Smooth muscle cell (in vitro differentiated cells): ENCODE data around the gene DPH3. TPM values are rescaled to one million over a fixed set of nuclear protein-coding genes. Genes with fewer than 3 reads are reported as not detected.

Source experiments
- DNase-seq: peaks from one replicate; lab custom pipeline; 2025; ENCODE audit not compliant: unreplicated experiment; lab: John Stamatoyannopoulos, UW
- H2AFZ ChIP-seq: fragments of 200-600 bp; sonication (generic); 2 replicates; pipeline ENCODE4 v1.6.0; 2016; ENCODE audit warnings: antibody characterized with exemption, low read depth, mild to moderate bottlenecking
- H3F3A ChIP-seq: fragments of 200-600 bp; sonication (generic); 2 replicates; pipeline ENCODE4 v1.6.0; 2017; ENCODE audit warnings: antibody characterized with exemption, low read depth
- H3K27ac ChIP-seq: fragments of 200-600 bp; sonication (generic); 2 replicates; pipeline ENCODE4 v1.5.1; 2016; ENCODE audit warnings: low read depth, mild to moderate bottlenecking
- H3K27me3 ChIP-seq: fragments of 200-600 bp; sonication (generic); 2 replicates; pipeline ENCODE4 v1.6.1; 2016; ENCODE audit warnings: low read depth, mild to moderate bottlenecking
- H3K36me3 ChIP-seq: fragments of 200-600 bp; sonication (generic); 2 replicates; pipeline ENCODE4 v1.5.1; 2016; ENCODE audit warnings: low read depth
- H3K4me1 ChIP-seq: fragments of 200-600 bp; sonication (generic); 2 replicates; pipeline ENCODE4 v1.5.1; 2016; ENCODE audit warnings: low read depth
- H3K4me2 ChIP-seq: fragments of 200-600 bp; sonication (generic); 2 replicates; pipeline ENCODE4 v1.6.0; 2016; ENCODE audit warnings: mild to moderate bottlenecking
- H3K4me3 ChIP-seq: fragments of 200-600 bp; sonication (generic); 2 replicates; pipeline ENCODE4 v1.5.1; 2016; ENCODE audit warnings: mild to moderate bottlenecking
- H3K79me2 ChIP-seq: fragments of 200-600 bp; sonication (generic); 2 replicates; pipeline ENCODE4 v1.6.0; 2016; ENCODE audit warnings: low read depth, mild to moderate bottlenecking
- H3K9ac ChIP-seq: fragments of 200-600 bp; sonication (generic); 2 replicates; pipeline ENCODE4 v1.6.0; 2016; ENCODE audit warnings: low read depth
- H3K9me3 ChIP-seq: fragments of 200-600 bp; sonication (generic); replicated peaks from 2 replicates; pipeline ENCODE4 v1.5.1; 2016; ENCODE audit warnings: low read depth
- H4K20me1 ChIP-seq: fragments of 200-600 bp; sonication (generic); 2 replicates; pipeline ENCODE4 v1.6.0; 2016; ENCODE audit warnings: low read depth
- WGBS: methylation state at CpG from one replicate; pipeline ENCODE4 v1.1.7; 2016; ENCODE audit warnings: low lambda C conversion rate; 5-methylcytosine and 5-hydroxymethylcytosine counted together
- polyA plus RNA-seq: library from polyadenylated mRNA; unstranded; fragments of >200 nt; fragmentation: Nextera tagmentation; extraction: Ambion mirVana; gene quantifications from 2 replicates; pipeline ENCODE4 v1.2.1, GENCODE V29; 2016
- total RNA-seq: library from RNA; depleted of rRNA; stranded (reverse); fragments of >200 nt; gene quantifications from 2 replicates; pipeline ENCODE4 v1.2.3, GENCODE V29; 2014
- TF ChIP-seq, protein P1 (sequence below): fragments of 200-600 bp; sonication (generic); IDR thresholded peaks from 2 replicates; pipeline ENCODE4 v1.5.1; 2017; ENCODE audit warnings: borderline replicate concordance, mild to moderate bottlenecking, antibody characterized with exemption; ENCODE audit not compliant: insufficient read depth, poor library complexity, severe bottlenecking

DPH3 gene
- total and polyA plus RNA-seq, 2 experiments from 2014 or later: 44.7 to 69.5 TPM

GRCh38 chr3:16231983-16232382 lies 32.8 kb downstream of the DPH3 start:
- Histone ChIP-seq H2AFZ (no peak overlapping the region), H3F3A (no peaks in the 10 kb centered on the region), H3K79me2 (no peaks in the 10 kb centered on the region), H3K9ac (no peak overlapping the region), H3K4me1 (no peaks in the 10 kb centered on the region), H3K9me3 (no peaks in the 10 kb centered on the region), H3K4me2 (no peak overlapping the region), H3K36me3 (no peaks in the 10 kb centered on the region), H3K4me3 (no peak overlapping the region), H4K20me1 (no peaks in the 10 kb centered on the region), H3K27me3 (no peaks in the 10 kb centered on the region), H3K27ac (no peak overlapping the region)
- WGBS: 95% methylated on average over 2 of the region's 2 CpGs
- TF ChIP-seq, protein P1, sequence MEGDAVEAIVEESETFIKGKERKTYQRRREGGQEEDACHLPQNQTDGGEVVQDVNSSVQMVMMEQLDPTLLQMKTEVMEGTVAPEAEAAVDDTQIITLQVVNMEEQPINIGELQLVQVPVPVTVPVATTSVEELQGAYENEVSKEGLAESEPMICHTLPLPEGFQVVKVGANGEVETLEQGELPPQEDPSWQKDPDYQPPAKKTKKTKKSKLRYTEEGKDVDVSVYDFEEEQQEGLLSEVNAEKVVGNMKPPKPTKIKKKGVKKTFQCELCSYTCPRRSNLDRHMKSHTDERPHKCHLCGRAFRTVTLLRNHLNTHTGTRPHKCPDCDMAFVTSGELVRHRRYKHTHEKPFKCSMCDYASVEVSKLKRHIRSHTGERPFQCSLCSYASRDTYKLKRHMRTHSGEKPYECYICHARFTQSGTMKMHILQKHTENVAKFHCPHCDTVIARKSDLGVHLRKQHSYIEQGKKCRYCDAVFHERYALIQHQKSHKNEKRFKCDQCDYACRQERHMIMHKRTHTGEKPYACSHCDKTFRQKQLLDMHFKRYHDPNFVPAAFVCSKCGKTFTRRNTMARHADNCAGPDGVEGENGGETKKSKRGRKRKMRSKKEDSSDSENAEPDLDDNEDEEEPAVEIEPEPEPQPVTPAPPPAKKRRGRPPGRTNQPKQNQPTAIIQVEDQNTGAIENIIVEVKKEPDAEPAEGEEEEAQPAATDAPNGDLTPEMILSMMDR: no peak
- no peak for DNase-seq

- Histone ChIP-seq H3K9ac (no peak overlapping the region), H3K4me2 (no peak overlapping the region), H3K4me1 (no peaks in the 10 kb centered on the region), H3K79me2 (no peaks in the 10 kb centered on the region), H2AFZ (no peak overlapping the region), H4K20me1 (no peaks in the 10 kb centered on the region), H3F3A (no peaks in the 10 kb centered on the region), H3K4me3 (no peak overlapping the region), H3K9me3 (no peaks in the 10 kb centered on the region), H3K27me3 (no peaks in the 10 kb centered on the region), H3K27ac (no peak overlapping the region), H3K36me3 (no peaks in the 10 kb centered on the region)
- TF ChIP-seq, protein P1: no peak
- no peak for DNase-seq
Observed at GRCh38 chr3:16229681-16230080, 35.1 kb downstream of the DPH3 start.

DNA sequence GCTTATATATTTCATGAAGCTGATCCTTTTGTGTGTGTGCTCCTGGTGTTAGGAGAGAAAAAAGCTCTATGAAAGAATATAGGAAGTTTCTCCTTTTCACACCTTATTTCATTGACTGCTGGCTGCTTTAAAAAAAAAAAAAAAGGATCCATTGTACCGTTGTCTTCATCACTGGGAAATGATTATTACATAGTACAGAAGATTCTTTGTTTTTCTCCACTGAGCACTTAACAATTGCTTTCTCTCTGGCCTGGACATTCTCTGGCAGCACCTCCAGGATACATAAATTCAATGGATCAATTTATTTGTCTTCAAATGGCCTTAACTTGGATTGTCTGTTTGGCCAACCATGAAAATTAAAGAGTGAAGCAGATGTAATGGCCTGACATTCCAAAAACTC lies 37.2 kb downstream of the DPH3 start:
- no peaks in the 10 kb centered on the region for H3K9me3 ChIP-seq
- no peaks in the 10 kb centered on the region for H3F3A ChIP-seq
- H2AFZ ChIP-seq: no peak overlapping the region
- no peaks in the 10 kb centered on the region for H3K27me3 ChIP-seq
- no peaks in the 10 kb centered on the region for H4K20me1 ChIP-seq
- no peak overlapping the region for H3K4me2 ChIP-seq
- no peak overlapping the region for H3K27ac ChIP-seq
- no peaks in the 10 kb centered on the region for H3K79me2 ChIP-seq
- WGBS: 72% methylated on average over 1 of the region's 1 CpG
- no peaks in the 10 kb centered on the region for H3K36me3 ChIP-seq
- H3K9ac ChIP-seq: no peak overlapping the region
- TF ChIP-seq, protein P1: no peak
- no peak overlapping the region for H3K4me3 ChIP-seq
- no peak for DNase-seq
- no peaks in the 10 kb centered on the region for H3K4me1 ChIP-seq

- no peak overlapping the region for H3K9ac ChIP-seq
- 100% methylated on average over 2 of the region's 2 CpGs for WGBS
- H3K4me1 ChIP-seq: no peaks in the 10 kb centered on the region
- no peak for DNase-seq
- H3K36me3 ChIP-seq: no peaks in the 10 kb centered on the region
- H3K27ac ChIP-seq: no peak overlapping the region
- H3K9me3 ChIP-seq: no peaks in the 10 kb centered on the region
- no peaks in the 10 kb centered on the region for H3K27me3 ChIP-seq
- H3F3A ChIP-seq: no peaks in the 10 kb centered on the region
- no peaks in the 10 kb centered on the region for H3K79me2 ChIP-seq
- H2AFZ ChIP-seq: no peak overlapping the region
- H3K4me2 ChIP-seq: no peak overlapping the region
- H3K4me3 ChIP-seq: no peak overlapping the region
- TF ChIP-seq, protein P1: no peak
- H4K20me1 ChIP-seq: no peaks in the 10 kb centered on the region
Observed at GRCh38 chr3:16224325-16224724, 40.4 kb downstream of the DPH3 start.
